Astrocyte of the spinal cord (primary cell): Measurements from ENCODE around the gene CXXC5.

Experiments
- DNase-seq: peaks from one replicate; pipeline ENCODE4 v3.0.0; 2011; ENCODE audit warnings: low read depth, low spot score
- H3K4me3 ChIP-seq: 2 replicates; pipeline ENCODE4 v1.5.1; 2011; ENCODE audit warnings: low read depth, mild to moderate bottlenecking, low read length, moderate library complexity
- CTCF ChIP-seq: IDR thresholded peaks from 2 replicates; pipeline ENCODE4 v1.5.1; 2012; ENCODE audit warnings: low read depth, mild to moderate bottlenecking, low read length, inconsistent platforms
- in situ Hi-C: cut with HindIII; loops from 2 replicates; pipeline ENCODE4 v1.10.0; 2017; ENCODE audit warnings: low sequenced_read_pairs

CXXC5 gene

GRCh38 chr5:139657363-139658321, 9.5 kb downstream of the CXXC5 start:
- peak; percentile 58 for DNase-seq
- in situ Hi-C loops = no loop called here
- no peak overlapping the region for H3K4me3 ChIP-seq
- no peak for TF ChIP-seq CTCF

DNA sequence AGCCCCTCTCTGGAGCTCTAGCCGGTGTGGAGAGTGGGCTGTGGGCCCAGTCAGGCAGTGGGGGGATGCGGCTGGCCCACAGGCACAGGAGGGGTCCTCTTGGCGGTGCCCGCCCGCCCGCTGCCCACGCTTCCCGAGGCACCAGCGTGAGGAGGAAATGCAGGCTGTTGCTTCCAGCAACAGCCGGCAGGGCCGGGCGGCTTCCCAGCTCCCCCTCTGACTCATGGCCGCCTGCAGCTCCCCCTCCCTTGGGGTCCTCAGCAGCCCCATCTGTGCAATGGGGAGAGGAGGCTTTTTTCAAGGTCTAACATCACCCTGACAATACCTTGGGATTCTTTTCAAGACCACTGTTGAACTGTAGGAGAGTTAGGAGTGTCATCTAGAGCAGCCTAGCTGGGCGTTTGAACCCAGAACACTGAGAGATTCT, 10.4 kb downstream of the CXXC5 start:
- peak; percentile 18 for TF ChIP-seq CTCF
- H3K4me3 ChIP-seq = no peak overlapping the region
- in situ Hi-C loops = no loop called here
- peak; percentile 76 for DNase-seq

GRCh38 chr5:139658928-139659667, 10.9 kb downstream of the CXXC5 start:
- peak overlapping the region; percentile 16 for H3K4me3 ChIP-seq
- no peak for TF ChIP-seq CTCF
- DNase-seq = peak; percentile 82
- in situ Hi-C loops = no loop called here

DNA sequence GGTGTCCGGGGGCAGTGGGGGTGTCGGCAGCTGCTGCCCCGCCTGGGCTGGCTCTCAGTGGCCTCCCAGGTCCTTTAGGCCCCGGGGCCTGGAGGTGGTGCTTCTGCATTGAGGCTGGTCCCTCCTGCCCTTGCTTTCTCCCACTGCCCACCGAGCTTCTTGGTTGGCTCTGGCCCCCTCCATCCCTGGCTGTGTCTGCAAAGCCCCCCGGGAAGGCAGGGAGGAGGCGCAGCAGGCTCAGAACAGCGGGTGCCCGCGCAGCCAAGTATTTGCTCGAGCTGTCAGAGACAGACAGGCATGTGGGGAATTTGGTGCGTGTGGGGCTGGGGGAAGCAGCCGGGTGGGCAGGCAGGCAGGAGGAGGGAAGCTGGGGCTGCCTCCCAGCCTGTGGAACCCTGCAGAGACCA, 11.5 kb downstream of the CXXC5 start:
- H3K4me3 ChIP-seq = peak overlapping the region; percentile 16
- TF ChIP-seq CTCF = no peak
- in situ Hi-C loops = no loop called here
- peak; percentile 44 for DNase-seq

- H3K4me3 ChIP-seq = peak overlapping the region; percentile 7
- in situ Hi-C loops = no loop called here
- TF ChIP-seq CTCF = no peak
- DNase-seq = peak; percentile 48
Observed at GRCh38 chr5:139660105-139660922, 12.2 kb downstream of the CXXC5 start.
